HG03354 (cell line): Measurements from ENCODE around the gene BABAM2.
"Not testable (repeated sequence)": the region's sequence is repeated elsewhere in the genome, so short reads cannot be mapped to it uniquely, and the experiment has no call there.

Experiments
- ATAC-seq: cut with Tn5 transposase; IDR thresholded peaks from one replicate; pipeline ENCODE4 v1.9.1; 2021; ENCODE audit warnings: mild to moderate bottlenecking; ENCODE audit not compliant: unreplicated experiment, poor library complexity, severe bottlenecking

Gene BABAM2

DNA sequence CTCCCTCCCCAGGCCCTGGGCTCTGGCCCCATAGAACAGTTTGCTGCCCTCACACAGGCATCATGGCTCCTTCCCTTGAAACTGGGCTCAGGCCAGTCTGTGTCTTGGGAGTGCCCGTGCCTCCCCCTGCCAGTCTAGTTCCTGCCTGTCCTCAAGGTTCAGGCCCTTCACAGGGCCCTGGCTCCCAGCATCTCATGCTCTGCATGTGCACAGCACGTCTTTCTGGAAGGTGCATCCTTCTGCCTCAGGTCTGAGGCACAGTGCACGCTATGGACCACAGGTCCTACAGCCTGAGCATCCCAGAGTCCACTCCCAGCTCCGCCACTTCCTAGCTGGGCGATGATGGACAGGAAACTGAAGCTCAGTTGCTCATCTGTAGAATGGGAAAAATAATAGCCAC, 466.5 kb downstream of the BABAM2 start:
- no peak for ATAC-seq

- ATAC-seq, result no peak
Observed at GRCh38 chr2:28357948-28358667, 467.6 kb downstream of the BABAM2 start.

DNA sequence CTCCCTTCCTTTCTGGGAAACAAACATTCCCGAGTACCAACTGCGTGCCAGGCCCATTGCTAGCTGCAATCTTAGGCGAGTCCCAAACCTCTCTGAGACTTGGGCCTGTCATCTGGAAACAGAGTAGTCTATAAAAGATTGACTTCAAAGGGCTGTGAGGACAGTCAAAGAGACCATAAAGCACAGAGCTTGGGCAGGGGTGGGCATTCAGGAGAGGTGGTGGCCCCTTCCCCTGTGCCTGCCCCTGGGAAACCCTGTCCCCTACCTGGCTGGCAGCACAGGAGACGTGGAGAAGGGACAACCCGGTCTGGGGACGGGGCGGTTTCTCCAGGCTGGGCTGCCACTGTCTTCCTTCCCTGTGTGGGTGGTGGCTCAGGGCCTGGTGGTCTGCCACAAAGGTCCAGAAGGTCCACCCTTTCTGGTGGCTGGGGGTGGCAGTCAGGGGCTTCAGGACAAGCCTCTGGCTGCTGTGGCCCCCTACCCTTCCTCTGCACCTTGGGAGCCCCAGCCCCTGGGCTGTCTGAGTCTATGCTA, 468.2 kb downstream of the BABAM2 start:
- ATAC-seq, result peak; percentile 7

DNA sequence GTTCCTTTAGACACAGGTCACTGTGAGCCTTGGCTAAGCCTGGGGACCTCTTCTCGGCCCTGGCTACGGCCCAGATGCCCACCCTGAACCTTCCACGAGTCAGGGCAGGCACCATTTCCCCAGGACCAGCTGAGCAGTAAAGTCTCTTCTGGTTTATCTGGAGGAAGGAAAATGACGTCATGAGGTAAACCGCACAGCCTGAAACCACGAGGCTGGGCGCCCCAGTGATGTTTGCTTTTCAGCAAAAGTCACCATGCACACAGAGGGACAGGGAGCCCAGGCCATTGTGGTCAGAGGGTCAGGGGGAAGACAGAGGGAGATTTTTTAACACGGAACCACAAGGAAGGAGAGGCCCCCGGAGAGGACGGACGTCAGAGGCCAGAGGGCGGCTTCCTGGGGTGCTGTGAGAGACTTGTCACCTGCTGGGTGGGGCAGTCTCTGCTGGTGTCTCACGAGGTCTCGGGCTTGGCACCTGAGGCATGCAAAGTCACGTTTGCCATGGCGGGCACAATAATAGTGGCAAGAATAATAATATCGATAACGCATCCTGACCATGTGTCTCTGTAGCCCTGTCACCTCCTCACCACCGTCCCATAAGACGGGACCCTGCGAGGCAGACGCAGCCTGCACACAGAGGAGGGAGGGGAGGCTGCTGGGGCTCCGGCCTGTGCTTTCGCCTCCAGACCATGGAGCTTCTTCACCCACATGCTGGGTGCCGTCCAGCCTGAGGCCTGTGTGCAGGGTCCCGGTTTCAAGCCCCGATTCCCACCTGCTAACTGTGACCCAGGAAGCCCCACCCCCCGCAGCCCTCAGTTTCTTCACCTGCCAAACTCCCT, 468.9 kb downstream of the BABAM2 start:
- ATAC-seq, result peak; percentile 68

GRCh38 chr2:28360058-28360717, 469.7 kb downstream of the BABAM2 start:
- ATAC-seq, result no peak

DNA sequence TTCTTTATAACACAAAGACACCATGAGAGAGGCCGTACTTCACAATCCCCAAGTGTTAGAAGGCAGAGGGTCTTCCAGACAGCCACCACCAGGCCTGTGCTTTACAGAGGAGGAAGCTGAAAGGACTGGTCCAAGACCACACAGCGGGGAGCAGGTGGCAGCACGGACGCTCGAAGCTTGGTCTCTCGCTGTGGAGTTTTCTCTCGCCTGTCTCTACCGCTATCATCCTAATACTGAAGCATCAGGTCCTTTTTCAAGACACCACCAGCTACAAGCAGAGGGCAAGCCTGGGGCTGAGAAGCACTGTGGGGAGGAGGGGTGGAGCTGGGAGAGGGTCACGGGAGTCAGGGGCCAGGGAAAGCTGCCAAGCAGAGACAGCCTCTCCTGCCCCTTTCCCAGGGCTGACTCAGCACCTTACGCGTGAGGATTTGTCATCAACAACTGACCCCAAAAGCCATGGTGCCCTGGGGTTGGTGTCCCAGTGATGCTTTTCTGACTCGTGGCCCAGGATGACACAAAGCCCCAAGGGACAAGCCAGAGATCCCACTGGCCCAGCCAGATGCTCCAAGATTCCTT, 470.3 kb downstream of the BABAM2 start:
- no peak for ATAC-seq

GRCh38 chr2:28361991-28362710, 471.6 kb downstream of the BABAM2 start:
- no peak for ATAC-seq

DNA sequence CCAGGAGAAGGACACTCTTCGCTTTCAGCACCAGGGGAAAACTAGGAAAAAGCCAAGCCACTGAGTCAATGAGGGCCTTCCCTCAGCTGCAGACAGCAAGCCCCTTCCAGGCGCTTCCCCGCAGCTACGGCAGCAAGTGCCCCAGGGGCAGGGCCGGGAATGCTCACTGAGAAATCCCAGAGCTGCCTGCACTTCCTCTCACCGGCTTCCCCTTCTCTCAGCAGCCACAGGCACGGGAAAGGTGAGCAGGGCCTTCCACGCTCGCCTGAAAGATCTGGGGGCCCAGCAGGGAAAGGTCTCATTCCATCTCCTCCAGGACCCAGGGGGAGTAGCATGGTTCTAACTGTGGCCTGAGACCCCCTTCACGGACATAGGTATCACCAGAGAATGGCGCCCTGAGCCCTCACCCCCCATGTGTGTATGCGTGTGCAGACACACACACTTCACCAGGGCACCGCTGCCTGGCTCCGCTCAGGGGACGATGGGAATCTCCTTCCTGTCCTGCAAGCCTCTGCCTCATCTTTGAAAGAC, 472.5 kb downstream of the BABAM2 start:
- ATAC-seq, result no peak

GRCh38 chr2:28363686-28364280, 473.3 kb downstream of the BABAM2 start:
- no peak for ATAC-seq

- ATAC-seq, result no peak
Observed at GRCh38 chr2:28364610-28365009, 474.1 kb downstream of the BABAM2 start.

GRCh38 chr2:28365158-28365557, 474.6 kb downstream of the BABAM2 start:
- ATAC-seq, result no peak

DNA sequence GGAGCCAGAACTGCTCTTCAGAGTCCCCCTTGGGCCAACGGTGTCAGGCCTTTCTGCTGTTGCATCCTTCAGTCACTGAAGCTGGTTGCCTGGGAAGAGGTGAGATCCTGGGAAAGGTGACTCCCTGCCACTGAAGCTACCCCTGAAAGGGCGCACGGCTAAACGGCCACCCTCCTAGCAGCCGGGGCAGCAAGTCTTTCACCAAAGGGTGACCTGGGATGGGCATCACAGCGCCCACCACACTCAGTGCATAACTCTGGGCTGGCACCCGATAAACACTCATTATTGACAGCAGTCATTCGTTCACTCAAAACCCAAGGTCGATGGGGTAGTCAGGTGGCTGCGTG, 475.6 kb downstream of the BABAM2 start:
- no peak for ATAC-seq

DNA sequence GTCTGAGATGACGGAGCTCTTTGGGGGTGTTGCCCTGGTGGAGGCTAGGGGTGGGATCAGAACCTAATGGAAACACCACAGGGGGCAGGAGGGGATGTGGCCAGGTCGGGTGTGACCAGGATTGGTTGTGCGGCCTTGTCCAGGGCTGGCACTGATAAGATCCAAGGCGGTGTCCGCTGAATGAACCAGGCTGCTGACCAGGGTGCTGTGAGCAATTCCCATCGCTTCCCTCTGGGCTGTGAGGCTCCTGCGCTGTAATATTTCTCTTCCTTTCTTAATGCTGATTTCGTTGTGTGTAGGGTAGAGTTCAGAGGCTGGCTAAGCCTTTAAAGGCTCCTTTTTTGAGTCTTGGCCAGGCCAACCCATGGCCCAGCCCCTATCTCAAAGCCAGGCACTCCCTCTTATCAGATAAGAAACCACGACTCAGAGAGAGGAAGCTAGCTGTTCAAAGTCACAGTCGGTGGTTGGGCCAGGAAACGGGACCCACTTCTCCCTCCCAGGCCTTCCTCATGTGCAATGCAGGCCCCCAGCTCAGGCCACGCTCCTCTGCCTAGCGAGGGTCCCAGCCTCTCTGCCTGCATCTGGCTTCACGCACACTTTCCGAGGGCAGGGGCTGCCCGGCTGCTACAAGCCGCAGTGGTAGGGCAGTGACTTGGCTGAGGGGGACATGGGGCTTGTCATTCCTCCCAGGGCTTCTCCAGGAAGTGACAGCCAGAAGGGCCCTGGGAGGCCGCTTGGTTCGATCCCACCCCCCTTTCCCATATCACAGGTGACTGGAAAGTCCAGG, 476.2 kb downstream of the BABAM2 start:
- no peak for ATAC-seq

DNA sequence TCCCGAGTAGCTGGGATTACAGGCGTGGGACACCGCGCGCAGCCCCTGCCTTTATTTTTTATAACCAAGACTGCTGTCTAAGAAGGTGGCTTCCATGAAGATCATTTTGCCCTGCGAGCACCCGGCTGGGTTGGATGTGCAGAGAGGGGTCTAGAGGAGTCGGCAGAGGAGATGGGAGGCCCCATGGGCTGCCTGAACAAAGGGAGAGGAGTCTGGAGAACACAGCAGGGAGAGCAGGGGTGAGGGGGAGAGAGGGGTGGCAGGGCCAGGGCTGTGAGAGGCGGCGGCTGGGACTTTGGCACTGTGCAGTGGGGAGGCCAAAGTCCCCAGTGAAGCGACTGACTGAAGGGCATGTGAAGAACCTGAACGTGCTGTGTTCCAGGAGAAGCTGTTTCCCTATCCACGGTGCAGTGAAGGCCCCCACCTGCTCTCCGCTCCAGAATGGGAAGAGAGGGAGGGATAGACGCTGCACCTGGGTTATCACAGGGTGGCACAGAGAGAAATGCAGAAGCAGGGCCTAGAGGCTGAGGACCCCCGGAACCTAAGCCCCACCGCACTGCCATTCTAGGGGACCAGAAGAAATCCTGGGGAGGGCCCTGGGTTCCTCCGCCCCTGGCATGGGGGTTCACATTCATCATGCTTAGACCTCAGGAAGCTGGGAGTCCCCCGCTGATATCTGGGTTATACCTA, 477.3 kb downstream of the BABAM2 start:
- ATAC-seq, result no peak

- ATAC-seq, result no peak
Observed at GRCh38 chr2:28368357-28368798, 477.8 kb downstream of the BABAM2 start.

DNA sequence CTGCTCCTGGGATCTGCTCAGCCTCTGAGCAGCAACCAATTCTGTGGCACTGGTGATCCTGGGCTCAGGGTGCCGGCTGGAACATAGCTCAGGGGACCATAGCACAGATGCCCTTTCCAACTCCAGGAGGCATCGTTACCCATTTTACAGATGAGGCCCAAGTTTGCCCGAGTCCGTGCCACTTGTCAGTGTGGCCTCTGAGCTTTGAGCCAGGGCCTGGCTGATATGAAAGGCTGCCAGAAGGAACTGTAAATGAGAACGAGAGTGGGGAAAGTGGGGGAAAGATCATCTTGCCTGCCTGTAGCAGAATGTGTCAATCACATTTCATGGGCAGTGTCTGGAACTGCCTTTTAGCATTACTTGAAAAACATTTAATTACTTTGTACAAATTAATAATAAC, 478.8 kb downstream of the BABAM2 start:
- ATAC-seq, result no peak

DNA sequence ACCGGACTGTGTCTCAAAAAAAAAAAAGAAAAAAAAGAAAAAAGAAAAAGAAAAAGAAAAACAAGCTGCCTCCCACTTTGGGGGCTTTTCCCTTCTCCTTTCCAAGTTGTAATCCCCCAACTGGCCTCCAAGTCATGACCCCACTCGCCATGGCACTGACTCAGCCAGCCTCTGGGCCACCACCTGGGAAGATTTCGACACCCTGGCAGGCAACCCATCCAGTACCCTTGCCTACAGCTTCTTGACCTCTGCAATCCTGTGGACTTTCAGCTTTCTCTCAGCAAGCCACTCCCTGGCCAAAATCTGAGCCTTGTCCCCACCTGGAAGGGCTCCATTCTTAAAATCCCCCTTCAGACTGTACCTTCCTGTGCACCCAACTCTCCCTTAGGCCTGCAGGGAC, 479.8 kb downstream of the BABAM2 start:
- ATAC-seq, result no peak

DNA sequence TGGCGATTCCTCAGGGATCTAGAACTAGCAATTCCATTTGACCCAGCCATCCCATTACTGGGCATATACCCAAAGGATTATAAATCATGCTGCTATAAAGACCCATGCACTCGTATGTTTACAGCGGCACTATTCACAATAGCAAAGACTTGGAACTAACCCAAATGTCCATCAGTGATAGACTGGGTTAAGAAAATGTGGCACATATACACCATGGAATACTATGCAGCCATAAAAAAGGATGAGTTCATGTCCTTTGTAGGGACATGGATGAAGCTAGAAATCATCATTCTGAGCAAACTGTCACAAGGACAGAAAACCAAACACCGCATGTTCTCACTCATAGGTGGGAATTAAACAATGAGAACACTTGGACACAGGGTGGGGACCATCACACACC, 481.2 kb downstream of the BABAM2 start:
- not testable (repeated sequence) for ATAC-seq
